Liver (tissue), 9 donors: ENCODE data around the gene FOXO3. TPM values are rescaled to one million over a fixed set of nuclear protein-coding genes. Genes with fewer than 3 reads are reported as not detected.

Source experiments
- DNase-seq: peaks from one replicate; pipeline ENCODE4 v3.0.0-alpha.2; 2017; ENCODE audit warnings: low spot score
- H3K27ac ChIP-seq, 2 donors: one replicate each; pipeline ENCODE4 v1.7.0; 2013; ENCODE audit warnings: inconsistent platforms in 2 of 2, low read length in 2 of 2, control low read depth in 1 of 2, low read depth in 1 of 2, mild to moderate bottlenecking in 1 of 2
- H3K27me3 ChIP-seq, 4 donors: one replicate each; pipeline versions ENCODE4 v1.6.1 to v1.7.0; 2013; ENCODE audit warnings: low read length in 3 of 4, inconsistent platforms in 1 of 4, mild to moderate bottlenecking in 1 of 4, moderate library complexity in 1 of 4; ENCODE audit not compliant: control insufficient read depth in 4 of 4, insufficient read depth in 4 of 4
- H3K36me3 ChIP-seq, 4 donors: one replicate each; pipeline versions ENCODE4 v1.6.1 to v1.7.0; 2013; ENCODE audit warnings: low read length in 3 of 4, mild to moderate bottlenecking in 3 of 4, low read depth in 1 of 4, moderate library complexity in 1 of 4; ENCODE audit not compliant: control insufficient read depth in 4 of 4, insufficient read depth in 3 of 4
- H3K4me1 ChIP-seq, 4 donors: one replicate each; pipeline versions ENCODE4 v1.6.1 to v1.7.0; 2013; ENCODE audit warnings: low read length in 3 of 4, mild to moderate bottlenecking in 3 of 4, moderate library complexity in 1 of 4; ENCODE audit not compliant: control insufficient read depth in 4 of 4, insufficient read depth in 4 of 4
- H3K4me3 ChIP-seq, 3 donors: one replicate each; pipeline versions ENCODE4 v1.6.1 to v1.7.0; 2013; ENCODE audit warnings: low read length in 3 of 3, control low read depth in 1 of 3, low read depth in 1 of 3, mild to moderate bottlenecking in 1 of 3
- H3K9ac ChIP-seq, 2 donors: one replicate each; pipeline ENCODE4 v1.7.0; 2013; ENCODE audit warnings: low read length in 2 of 2, mild to moderate bottlenecking in 2 of 2, moderate library complexity in 2 of 2, control low read depth in 1 of 2, low read depth in 1 of 2
- H3K9me3 ChIP-seq, 4 donors: one replicate each; pipeline versions ENCODE4 v1.6.1 to v1.7.0; 2013; ENCODE audit warnings: low read length in 3 of 4; ENCODE audit not compliant: control insufficient read depth in 4 of 4
- ATF3 ChIP-seq: IDR thresholded peaks from 2 replicates; pipeline ENCODE4 v1.6.1; 2016; ENCODE audit warnings: antibody characterized with exemption
- CTCF ChIP-seq: fragments of 150-350 bp; IDR thresholded peaks from 2 replicates; pipeline ENCODE4 v1.5.1; 2017; ENCODE audit warnings: improper control_type of control experiment, low read depth, low read length; ENCODE audit not compliant: missing input control
- EGR1 ChIP-seq, 2 donors: IDR thresholded peaks; 2 replicates each; pipeline ENCODE4 v1.6.1; 2016 to 2018; ENCODE audit warnings: antibody characterized with exemption in 2 of 2, low read depth in 2 of 2
- FOXA1 ChIP-seq: IDR thresholded peaks from 2 replicates; pipeline ENCODE4 v1.6.1; 2016; ENCODE audit warnings: antibody characterized with exemption
- FOXA2 ChIP-seq: IDR thresholded peaks from 2 replicates; pipeline ENCODE4 v1.6.1; 2016; ENCODE audit warnings: antibody characterized with exemption
- GABPA ChIP-seq, 2 donors: IDR thresholded peaks in 1 of 2; conservative IDR thresholded peaks in 1 of 2; 2 replicates each; pipeline ENCODE4 v1.6.1; 2016; ENCODE audit warnings: antibody characterized with exemption in 2 of 2, mild to moderate bottlenecking in 1 of 2, moderate library complexity in 1 of 2
- HNF4A ChIP-seq, 2 donors: conservative IDR thresholded peaks; 2 replicates each; pipeline ENCODE4 v1.6.1; 2016; ENCODE audit warnings: antibody characterized with exemption in 2 of 2, mild to moderate bottlenecking in 2 of 2
- HNF4G ChIP-seq: IDR thresholded peaks from 2 replicates; pipeline ENCODE4 v1.6.1; 2016; ENCODE audit warnings: antibody characterized with exemption
- JUND ChIP-seq, 2 donors: IDR thresholded peaks; 2 replicates each; pipeline ENCODE4 v1.6.1; 2016; ENCODE audit warnings: antibody characterized with exemption in 2 of 2
- MAX ChIP-seq: IDR thresholded peaks from 2 replicates; pipeline ENCODE4 v1.6.1; 2016; ENCODE audit warnings: antibody characterized with exemption
- NR2F2 ChIP-seq: IDR thresholded peaks from 2 replicates; pipeline ENCODE4 v1.6.1; 2016; ENCODE audit warnings: antibody characterized with exemption
- RAD21 ChIP-seq, 2 donors: IDR thresholded peaks; 2 replicates each; pipeline ENCODE4 v1.6.1; 2016; ENCODE audit warnings: antibody characterized with exemption in 2 of 2, mild to moderate bottlenecking in 2 of 2
- REST ChIP-seq: IDR thresholded peaks from 2 replicates; pipeline ENCODE4 v1.6.1; 2016; ENCODE audit warnings: antibody characterized with exemption, mild to moderate bottlenecking
- RXRA ChIP-seq, 2 donors: IDR thresholded peaks; 2 replicates each; pipeline ENCODE4 v1.6.1; 2017 to 2018; ENCODE audit warnings: antibody characterized with exemption in 2 of 2, mild to moderate bottlenecking in 1 of 2
- SP1 ChIP-seq: IDR thresholded peaks from 2 replicates; pipeline ENCODE4 v1.6.1; 2018; ENCODE audit warnings: antibody characterized with exemption, mild to moderate bottlenecking
- TAF1 ChIP-seq: conservative IDR thresholded peaks from 2 replicates; pipeline ENCODE4 v1.6.1; 2016; ENCODE audit warnings: antibody characterized with exemption, mild to moderate bottlenecking
- YY1 ChIP-seq: IDR thresholded peaks from 2 replicates; pipeline ENCODE4 v1.6.1; 2016; ENCODE audit warnings: antibody characterized with exemption, mild to moderate bottlenecking
- ZBTB33 ChIP-seq: IDR thresholded peaks from 2 replicates; pipeline ENCODE4 v1.6.1; 2016; ENCODE audit warnings: antibody characterized with exemption
- WGBS: extraction: QIAGEN DNeasy Blood & Tissue Kit; methylation state at CpG from one replicate; pipeline ENCODE4 v1.1.7; 2013; 5-methylcytosine and 5-hydroxymethylcytosine counted together
- polyA plus RNA-seq, 2 donors: library from polyadenylated mRNA; stranded (reverse) in 1 of 2; unstranded in 1 of 2; fragments of 200-250 nt in 1 of 2; fragments of >200 nt in 1 of 2; fragmentation: Nextera tagmentation in 1 of 2; extraction: Ambion mirVana in 1 of 2; gene quantifications; one replicate each; pipeline versions ENCODE4 v1.2.1 to v1.2.3, GENCODE V29; 2013 to 2015
- total RNA-seq, 2 donors: library from RNA; depleted of rRNA; stranded (reverse); fragments of >200 nt; gene quantifications; one replicate each; pipeline ENCODE4 v1.2.3, GENCODE V29; 2014
- donor health status: healthy.
- donor health status: healthy.
- donor health status: healthy.
- donor health status: healthy.
- donor health status: healthy.

Gene FOXO3
- total and polyA plus RNA-seq, 4 donors: 6.0 to 72.2 (median 17.3) TPM

GRCh38 chr6:108630050-108630714 lies 69.5 kb downstream of the FOXO3 start (continued):
- TF ChIP-seq REST (no peak), MAX (no peak)

GRCh38 chr6:108632441-108632840 lies 71.7 kb downstream of the FOXO3 start:
- H3K27me3 ChIP-seq: no peaks in the 10 kb centered on the region
- H3K4me3 ChIP-seq: no peak overlapping the region
- no peak for DNase-seq
- no peaks in the 10 kb centered on the region for H3K36me3 ChIP-seq
- 38% methylated on average over 5 of the region's 5 CpGs for WGBS
- TF ChIP-seq ZBTB33 (no peak), FOXA2 (no peak), RXRA (IDR thresholded peaks at IDR 0.05) (peak in 1 of 2 donors; percentile 30), NR2F2 (no peak), TAF1 (no peak), JUND (IDR thresholded peaks at IDR 0.05) (no peak), SP1 (no peak), RAD21 (IDR thresholded peaks at IDR 0.05) (peak in 1 of 2 donors; percentile 18), CTCF (no peak), ATF3 (no peak), EGR1 (IDR thresholded peaks at IDR 0.05; ENCODE audit: low read depth in 2 of 2) (no peak), FOXA1 (no peak), HNF4A (conservative IDR thresholded peaks at IDR 0.05) (peak in 1 of 2 donors; percentile 8), REST (no peak), YY1 (no peak), GABPA (IDR thresholded peaks at IDR 0.05 in 1 of 2, conservative IDR thresholded peaks at IDR 0.05 in 1 of 2) (no peak), HNF4G (no peak), MAX (no peak)
- no peaks in the 10 kb centered on the region for H3K9me3 ChIP-seq
- no peak overlapping the region for H3K9ac ChIP-seq
- H3K4me1 ChIP-seq: peaks cover 11 to 40% (median 27%) of the 10 kb centered on the region in 4 donors
- H3K27ac ChIP-seq: no peak overlapping the region
